ENCODE measurements around the gene DOK5.

DOK5 gene

GRCh38 chr20:54620611-54621010, 145.2 kb downstream of the DOK5 start:
- Histone ChIP-seq H3K36me3 (ENCODE audit: control insufficient read depth in 5 of 5, insufficient read depth in 5 of 5, low read length in 5 of 5) (no peaks in the 10 kb centered on the region), H3K4me1 (ENCODE audit: control insufficient read depth in 5 of 5, insufficient read depth in 5 of 5, low read length in 5 of 5) (no peaks in the 10 kb centered on the region)

GRCh38 chr20:54622333-54623295, 147.2 kb downstream of the DOK5 start:
- no peak overlapping the region for H3K27ac ChIP-seq (ENCODE audit: low read depth, low read length)
- H3K9me3 ChIP-seq (ENCODE audit: control insufficient read depth in 5 of 5, low read length in 5 of 5): no peaks in the 10 kb centered on the region
- H3K4me3 ChIP-seq (ENCODE audit: low read depth in 1 of 5, low read length in 5 of 5): no peak overlapping the region
- H3K36me3 ChIP-seq (ENCODE audit: control insufficient read depth in 5 of 5, insufficient read depth in 5 of 5, low read length in 5 of 5): no peaks in the 10 kb centered on the region
- no peak overlapping the region for H3K9ac ChIP-seq (ENCODE audit: low read length in 5 of 5)
- no peaks in the 10 kb centered on the region for H3K27me3 ChIP-seq (ENCODE audit: control insufficient read depth in 5 of 5, insufficient read depth in 4 of 5, low read length in 5 of 5)
- H3K4me1 ChIP-seq (ENCODE audit: control insufficient read depth in 5 of 5, insufficient read depth in 5 of 5, low read length in 5 of 5): no peaks in the 10 kb centered on the region

More at GRCh38 chr20:54620611-54621010, 145.2 kb downstream of the DOK5 start:
- Histone ChIP-seq H3K9ac (ENCODE audit: low read length in 5 of 5) (no peak overlapping the region), H3K4me3 (ENCODE audit: low read depth in 1 of 5, low read length in 5 of 5) (no peak overlapping the region), H3K27ac (ENCODE audit: low read depth, low read length) (no peak overlapping the region), H3K27me3 (ENCODE audit: control insufficient read depth in 5 of 5, insufficient read depth in 4 of 5, low read length in 5 of 5) (no peaks in the 10 kb centered on the region), H3K9me3 (ENCODE audit: control insufficient read depth in 5 of 5, low read length in 5 of 5) (no peaks in the 10 kb centered on the region)

- Histone ChIP-seq H3K9ac (ENCODE audit: low read length in 5 of 5) (no peak overlapping the region), H3K36me3 (ENCODE audit: control insufficient read depth in 5 of 5, insufficient read depth in 5 of 5, low read length in 5 of 5) (no peaks in the 10 kb centered on the region), H3K27ac (ENCODE audit: low read depth, low read length) (no peak overlapping the region), H3K9me3 (ENCODE audit: control insufficient read depth in 5 of 5, low read length in 5 of 5) (no peaks in the 10 kb centered on the region), H3K27me3 (ENCODE audit: control insufficient read depth in 5 of 5, insufficient read depth in 4 of 5, low read length in 5 of 5) (no peaks in the 10 kb centered on the region), H3K4me3 (ENCODE audit: low read depth in 1 of 5, low read length in 5 of 5) (no peak overlapping the region), H3K4me1 (ENCODE audit: control insufficient read depth in 5 of 5, insufficient read depth in 5 of 5, low read length in 5 of 5) (no peaks in the 10 kb centered on the region)
Observed at GRCh38 chr20:54623991-54624569, 148.7 kb downstream of the DOK5 start.

GRCh38 chr20:54624706-54625390, 149.5 kb downstream of the DOK5 start:
- Histone ChIP-seq H3K27me3 (ENCODE audit: control insufficient read depth in 5 of 5, insufficient read depth in 4 of 5, low read length in 5 of 5) (no peaks in the 10 kb centered on the region), H3K36me3 (ENCODE audit: control insufficient read depth in 5 of 5, insufficient read depth in 5 of 5, low read length in 5 of 5) (no peaks in the 10 kb centered on the region), H3K4me1 (ENCODE audit: control insufficient read depth in 5 of 5, insufficient read depth in 5 of 5, low read length in 5 of 5) (no peaks in the 10 kb centered on the region), H3K4me3 (ENCODE audit: low read depth in 1 of 5, low read length in 5 of 5) (no peak overlapping the region), H3K9me3 (ENCODE audit: control insufficient read depth in 5 of 5, low read length in 5 of 5) (no peaks in the 10 kb centered on the region), H3K9ac (ENCODE audit: low read length in 5 of 5) (no peak overlapping the region), H3K27ac (ENCODE audit: low read depth, low read length) (no peak overlapping the region)

- H3K9me3 ChIP-seq (ENCODE audit: control insufficient read depth in 5 of 5, low read length in 5 of 5): no peaks in the 10 kb centered on the region
- H3K36me3 ChIP-seq (ENCODE audit: control insufficient read depth in 5 of 5, insufficient read depth in 5 of 5, low read length in 5 of 5): no peaks in the 10 kb centered on the region
- no peaks in the 10 kb centered on the region for H3K4me1 ChIP-seq (ENCODE audit: control insufficient read depth in 5 of 5, insufficient read depth in 5 of 5, low read length in 5 of 5)
- no peaks in the 10 kb centered on the region for H3K27me3 ChIP-seq (ENCODE audit: control insufficient read depth in 5 of 5, insufficient read depth in 4 of 5, low read length in 5 of 5)
- H3K27ac ChIP-seq (ENCODE audit: low read depth, low read length): no peak overlapping the region
- no peak overlapping the region for H3K4me3 ChIP-seq (ENCODE audit: low read depth in 1 of 5, low read length in 5 of 5)
- no peak overlapping the region for H3K9ac ChIP-seq (ENCODE audit: low read length in 5 of 5)
Observed at GRCh38 chr20:54625497-54625896, 150.1 kb downstream of the DOK5 start.

GRCh38 chr20:54626126-54626525, 150.7 kb downstream of the DOK5 start:
- Histone ChIP-seq H3K4me3 (ENCODE audit: low read depth in 1 of 5, low read length in 5 of 5) (no peak overlapping the region), H3K4me1 (ENCODE audit: control insufficient read depth in 5 of 5, insufficient read depth in 5 of 5, low read length in 5 of 5) (no peaks in the 10 kb centered on the region), H3K36me3 (ENCODE audit: control insufficient read depth in 5 of 5, insufficient read depth in 5 of 5, low read length in 5 of 5) (no peaks in the 10 kb centered on the region), H3K9me3 (ENCODE audit: control insufficient read depth in 5 of 5, low read length in 5 of 5) (no peaks in the 10 kb centered on the region), H3K27ac (ENCODE audit: low read depth, low read length) (no peak overlapping the region), H3K27me3 (ENCODE audit: control insufficient read depth in 5 of 5, insufficient read depth in 4 of 5, low read length in 5 of 5) (no peaks in the 10 kb centered on the region), H3K9ac (ENCODE audit: low read length in 5 of 5) (no peak overlapping the region)

- Histone ChIP-seq H3K36me3 (ENCODE audit: control insufficient read depth in 5 of 5, insufficient read depth in 5 of 5, low read length in 5 of 5) (no peaks in the 10 kb centered on the region), H3K27ac (ENCODE audit: low read depth, low read length) (no peak overlapping the region), H3K4me1 (ENCODE audit: control insufficient read depth in 5 of 5, insufficient read depth in 5 of 5, low read length in 5 of 5) (no peaks in the 10 kb centered on the region), H3K27me3 (ENCODE audit: control insufficient read depth in 5 of 5, insufficient read depth in 4 of 5, low read length in 5 of 5) (no peaks in the 10 kb centered on the region), H3K4me3 (ENCODE audit: low read depth in 1 of 5, low read length in 5 of 5) (no peak overlapping the region), H3K9me3 (ENCODE audit: control insufficient read depth in 5 of 5, low read length in 5 of 5) (no peaks in the 10 kb centered on the region), H3K9ac (ENCODE audit: low read length in 5 of 5) (no peak overlapping the region)
Observed at GRCh38 chr20:54629632-54630031, 154.2 kb downstream of the DOK5 start.

- Histone ChIP-seq H3K36me3 (ENCODE audit: control insufficient read depth in 5 of 5, insufficient read depth in 5 of 5, low read length in 5 of 5) (no peaks in the 10 kb centered on the region), H3K4me1 (ENCODE audit: control insufficient read depth in 5 of 5, insufficient read depth in 5 of 5, low read length in 5 of 5) (no peaks in the 10 kb centered on the region), H3K27me3 (ENCODE audit: control insufficient read depth in 5 of 5, insufficient read depth in 4 of 5, low read length in 5 of 5) (no peaks in the 10 kb centered on the region), H3K9ac (ENCODE audit: low read length in 5 of 5) (no peak overlapping the region), H3K4me3 (ENCODE audit: low read depth in 1 of 5, low read length in 5 of 5) (no peak overlapping the region), H3K27ac (ENCODE audit: low read depth, low read length) (no peak overlapping the region), H3K9me3 (ENCODE audit: control insufficient read depth in 5 of 5, low read length in 5 of 5) (no peaks in the 10 kb centered on the region)
Observed at GRCh38 chr20:54630582-54630981, 155.2 kb downstream of the DOK5 start.

GRCh38 chr20:54631059-54631458, 155.7 kb downstream of the DOK5 start:
- Histone ChIP-seq H3K27me3 (ENCODE audit: control insufficient read depth in 5 of 5, insufficient read depth in 4 of 5, low read length in 5 of 5) (no peaks in the 10 kb centered on the region), H3K9me3 (ENCODE audit: control insufficient read depth in 5 of 5, low read length in 5 of 5) (no peaks in the 10 kb centered on the region), H3K36me3 (ENCODE audit: control insufficient read depth in 5 of 5, insufficient read depth in 5 of 5, low read length in 5 of 5) (no peaks in the 10 kb centered on the region), H3K9ac (ENCODE audit: low read length in 5 of 5) (no peak overlapping the region), H3K4me1 (ENCODE audit: control insufficient read depth in 5 of 5, insufficient read depth in 5 of 5, low read length in 5 of 5) (no peaks in the 10 kb centered on the region), H3K27ac (ENCODE audit: low read depth, low read length) (no peak overlapping the region), H3K4me3 (ENCODE audit: low read depth in 1 of 5, low read length in 5 of 5) (no peak overlapping the region)
